VCaP (cell line): ENCODE measurements around the gene TMEM125.

ENCODE experiments used
- H3K27ac ChIP-seq: fragments of 450-650 bp; 2 replicates; pipeline ENCODE4 v1.5.1; 2017
- TF ChIP-seq, protein P1 (sequence below): fragments of 450-650 bp; conservative IDR thresholded peaks from 2 replicates; pipeline ENCODE4 v1.5.1; 2017; ENCODE audit warnings: mild to moderate bottlenecking, moderate library complexity

The TMEM125 gene

GRCh38 chr1:43269627-43270375 lies at the start of gene TMEM125:
Gene TMEM125 (plus strand): TSS chr1:43269983. CDS start chr1:43272723, 2,740 bp downstream.
- peak within 1 kb of the TSS; percentile 73 for H3K27ac ChIP-seq

DNA sequence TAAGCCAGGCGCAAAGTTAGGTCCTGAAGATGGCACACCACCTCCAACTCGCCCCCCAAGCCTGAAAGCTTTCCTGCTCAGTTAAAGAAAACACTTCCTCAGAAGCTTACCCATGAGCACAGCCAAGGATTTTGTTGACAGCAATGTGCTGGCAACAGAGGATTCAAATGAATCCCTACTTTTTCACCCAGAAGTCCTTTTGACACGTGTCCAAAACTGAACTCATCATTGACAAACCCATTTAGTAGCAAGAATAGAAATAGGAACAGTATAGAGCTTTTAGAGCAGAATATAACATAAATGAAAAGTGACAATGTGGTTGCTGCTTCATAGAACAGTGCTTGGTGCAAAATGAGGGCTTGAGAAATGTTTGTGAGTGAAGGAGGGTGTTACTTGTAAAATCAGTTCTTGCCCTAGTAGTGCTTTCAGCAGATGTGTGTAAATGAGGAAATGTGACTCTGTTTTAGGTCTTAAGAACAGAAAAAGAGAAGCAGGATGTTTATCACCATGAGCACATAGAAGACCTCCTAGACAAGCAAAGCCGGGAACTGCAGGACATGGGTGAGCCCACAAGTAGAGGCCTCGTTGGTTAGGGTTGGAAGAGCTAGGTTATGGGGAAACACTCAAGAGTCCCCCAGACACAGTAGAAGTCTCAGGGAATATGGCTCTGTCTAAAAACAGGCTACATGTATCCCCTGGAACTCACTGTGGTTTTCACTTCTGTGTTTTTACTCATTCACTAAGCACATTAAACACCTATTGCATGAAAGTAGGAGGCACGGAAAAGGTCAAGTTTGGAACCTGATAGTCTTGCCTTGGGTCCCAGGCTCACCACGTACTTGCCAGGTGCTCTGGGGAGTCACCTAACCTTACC lies 48.6 kb upstream of the TMEM125 start:
- no peak overlapping the region for H3K27ac ChIP-seq
- TF ChIP-seq, protein P1, sequence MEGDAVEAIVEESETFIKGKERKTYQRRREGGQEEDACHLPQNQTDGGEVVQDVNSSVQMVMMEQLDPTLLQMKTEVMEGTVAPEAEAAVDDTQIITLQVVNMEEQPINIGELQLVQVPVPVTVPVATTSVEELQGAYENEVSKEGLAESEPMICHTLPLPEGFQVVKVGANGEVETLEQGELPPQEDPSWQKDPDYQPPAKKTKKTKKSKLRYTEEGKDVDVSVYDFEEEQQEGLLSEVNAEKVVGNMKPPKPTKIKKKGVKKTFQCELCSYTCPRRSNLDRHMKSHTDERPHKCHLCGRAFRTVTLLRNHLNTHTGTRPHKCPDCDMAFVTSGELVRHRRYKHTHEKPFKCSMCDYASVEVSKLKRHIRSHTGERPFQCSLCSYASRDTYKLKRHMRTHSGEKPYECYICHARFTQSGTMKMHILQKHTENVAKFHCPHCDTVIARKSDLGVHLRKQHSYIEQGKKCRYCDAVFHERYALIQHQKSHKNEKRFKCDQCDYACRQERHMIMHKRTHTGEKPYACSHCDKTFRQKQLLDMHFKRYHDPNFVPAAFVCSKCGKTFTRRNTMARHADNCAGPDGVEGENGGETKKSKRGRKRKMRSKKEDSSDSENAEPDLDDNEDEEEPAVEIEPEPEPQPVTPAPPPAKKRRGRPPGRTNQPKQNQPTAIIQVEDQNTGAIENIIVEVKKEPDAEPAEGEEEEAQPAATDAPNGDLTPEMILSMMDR: no peak

More at GRCh38 chr1:43269627-43270375, at the start of gene TMEM125:
- TF ChIP-seq, protein P1: no peak

DNA sequence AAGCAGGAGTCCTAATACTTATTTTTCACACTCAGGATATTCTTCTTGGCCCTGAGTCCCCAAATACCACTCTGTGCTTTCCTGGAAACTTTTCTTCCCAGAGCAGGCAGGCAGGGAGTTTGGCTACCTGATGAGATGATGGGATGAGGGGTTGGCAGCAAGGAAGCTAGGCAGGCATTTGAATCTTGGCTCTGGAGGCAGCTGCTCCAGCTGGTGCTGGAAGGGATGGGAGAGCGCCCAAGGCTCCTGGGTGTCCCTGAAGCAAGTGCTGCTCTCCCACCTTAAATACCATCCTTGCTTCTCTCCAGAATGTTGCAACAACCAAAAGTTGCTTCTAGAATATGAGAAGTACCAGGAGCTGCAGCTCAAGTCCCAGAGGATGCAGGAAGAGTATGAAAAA lies 48.0 kb upstream of the TMEM125 start:
- H3K27ac ChIP-seq: no peak overlapping the region
- TF ChIP-seq, protein P1: no peak

DNA sequence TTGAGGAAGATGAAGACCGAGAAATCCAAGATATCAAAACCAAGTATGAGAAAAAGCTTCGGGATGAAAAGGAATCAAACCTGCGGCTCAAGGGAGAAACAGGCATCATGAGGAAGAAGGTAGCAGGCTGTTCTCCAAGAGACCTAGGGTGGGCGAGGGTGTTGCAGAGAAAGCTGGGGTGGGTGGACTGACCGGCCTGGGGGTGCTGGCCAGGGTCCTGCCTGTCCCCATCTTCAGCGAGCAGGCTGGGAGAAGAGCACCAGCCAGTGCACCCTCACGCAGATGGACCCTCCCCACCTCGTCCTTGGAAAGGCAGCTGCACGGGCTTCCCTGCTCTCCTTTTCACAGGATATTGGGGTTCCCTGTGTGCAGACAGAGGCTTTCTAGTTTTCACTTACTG lies 46.9 kb upstream of the TMEM125 start:
- TF ChIP-seq, protein P1: no peak
- no peak overlapping the region for H3K27ac ChIP-seq

GRCh38 chr1:43225168-43225567 lies 44.6 kb upstream of the TMEM125 start:
- TF ChIP-seq, protein P1: no peak
- no peak overlapping the region for H3K27ac ChIP-seq

GRCh38 chr1:43227143-43227764 lies 42.5 kb upstream of the TMEM125 start:
- peak overlapping the region; percentile 60 for H3K27ac ChIP-seq
- TF ChIP-seq, protein P1: peak; percentile 92
